NCI-H2196 treated with DMSO at 0.1 percent for 48 hours (cell line): ENCODE measurements around the gene NLRC5.

Experiments
- DNase-seq: peaks from one replicate; lab custom pipeline; 2025; ENCODE audit not compliant: unreplicated experiment; lab: John Stamatoyannopoulos, UW

Gene NLRC5

DNA sequence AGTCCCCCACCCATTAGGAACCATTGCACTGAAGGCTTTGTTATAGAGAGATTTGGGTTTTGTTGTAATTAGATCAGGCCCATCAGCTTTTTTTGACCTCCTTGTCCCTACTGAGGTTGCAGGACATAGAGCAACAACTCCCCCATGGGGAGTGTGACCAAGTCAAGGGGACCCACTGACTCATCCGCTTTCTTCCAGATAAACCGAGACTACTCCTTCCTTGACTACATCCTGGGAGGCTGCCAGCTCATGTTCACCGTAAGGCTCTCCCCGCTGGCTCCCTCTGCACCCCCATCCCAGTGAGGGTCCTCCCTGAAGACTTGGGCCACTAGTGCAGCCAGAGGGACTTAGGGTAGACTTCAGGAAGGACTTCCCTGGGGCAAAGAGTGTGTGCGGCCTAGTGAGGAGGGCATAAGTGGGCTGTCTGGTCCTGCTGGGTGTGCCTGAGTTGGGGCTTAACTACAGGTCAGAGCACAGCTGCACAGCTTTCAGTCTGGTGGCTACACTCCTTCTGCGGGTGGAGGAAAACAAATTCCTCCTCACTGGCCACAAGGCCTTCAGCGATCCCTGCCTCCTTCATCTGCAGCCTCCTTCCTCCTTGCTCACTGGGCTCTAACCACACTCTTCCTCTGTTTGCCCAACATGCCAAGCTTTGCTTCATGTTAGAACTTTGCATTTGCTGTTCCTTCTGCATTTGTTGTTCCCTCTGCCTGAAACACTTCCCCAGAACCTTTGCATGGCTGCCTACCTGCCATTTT, 134.0 kb downstream of the NLRC5 start:
- DNase-seq = no peak

GRCh38 chr16:57123974-57124674, 134.8 kb downstream of the NLRC5 start:
- no peak for DNase-seq

DNA sequence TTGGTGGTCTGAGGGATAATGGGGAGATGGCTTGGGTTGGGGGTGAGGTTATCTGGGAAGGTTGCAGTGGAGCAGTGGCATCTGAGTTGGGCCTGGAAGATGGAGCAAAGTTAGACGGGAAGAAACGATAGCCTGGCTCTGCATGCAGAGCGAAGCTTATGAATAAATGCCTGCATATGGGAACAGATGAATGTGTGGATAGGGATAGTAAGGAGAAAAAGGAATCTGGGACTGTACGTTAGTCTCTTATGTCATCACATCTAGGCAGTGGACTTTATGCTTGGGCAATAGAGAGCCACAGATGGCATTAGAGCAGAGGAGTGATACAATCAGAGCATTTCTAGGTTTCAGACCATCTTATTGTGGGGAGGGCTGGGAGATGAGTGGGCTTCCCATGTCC, 136.0 kb downstream of the NLRC5 start:
- no peak for DNase-seq

DNA sequence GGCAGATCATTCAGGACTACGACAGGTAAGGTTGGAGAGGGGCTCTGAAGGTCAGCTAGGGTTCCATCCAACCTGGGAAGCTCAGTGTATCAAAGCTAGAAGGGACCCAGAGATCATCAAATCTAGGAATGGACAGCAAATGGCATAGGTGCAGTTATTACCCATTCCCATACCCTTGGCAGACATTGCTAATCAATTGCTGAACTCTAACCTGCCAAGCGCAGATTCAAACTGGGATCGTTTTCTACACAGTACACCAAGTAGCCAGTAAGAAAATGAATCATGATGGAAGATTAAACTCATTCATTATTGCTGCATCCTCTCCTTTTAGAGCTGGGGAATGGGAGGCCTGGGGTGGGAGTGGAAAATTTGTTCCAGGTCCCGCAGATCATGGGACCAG, 136.6 kb downstream of the NLRC5 start:
- no peak for DNase-seq

DNA sequence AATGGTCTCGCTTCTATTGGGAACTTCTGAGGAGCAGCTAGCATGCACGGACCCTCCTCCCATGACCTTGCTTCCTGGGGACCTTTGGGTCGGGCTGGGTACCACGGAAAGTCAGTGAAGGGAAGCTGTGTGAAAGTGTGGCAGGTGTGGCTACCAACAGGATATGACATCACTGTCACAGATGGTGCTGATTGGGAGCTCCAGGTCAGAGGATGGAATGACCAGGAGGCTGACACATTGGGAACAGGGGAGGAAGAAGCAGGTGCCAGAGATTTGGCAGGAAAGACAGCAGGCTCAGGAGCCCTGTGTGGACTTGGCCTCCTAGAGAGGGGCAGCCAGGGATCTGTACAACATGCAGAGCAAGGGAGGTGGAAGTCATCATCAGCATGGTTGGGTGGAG, 137.1 kb downstream of the NLRC5 start:
- DNase-seq = no peak

- DNase-seq = no peak
Observed at GRCh38 chr16:57127037-57127763, 137.8 kb downstream of the NLRC5 start.

DNA sequence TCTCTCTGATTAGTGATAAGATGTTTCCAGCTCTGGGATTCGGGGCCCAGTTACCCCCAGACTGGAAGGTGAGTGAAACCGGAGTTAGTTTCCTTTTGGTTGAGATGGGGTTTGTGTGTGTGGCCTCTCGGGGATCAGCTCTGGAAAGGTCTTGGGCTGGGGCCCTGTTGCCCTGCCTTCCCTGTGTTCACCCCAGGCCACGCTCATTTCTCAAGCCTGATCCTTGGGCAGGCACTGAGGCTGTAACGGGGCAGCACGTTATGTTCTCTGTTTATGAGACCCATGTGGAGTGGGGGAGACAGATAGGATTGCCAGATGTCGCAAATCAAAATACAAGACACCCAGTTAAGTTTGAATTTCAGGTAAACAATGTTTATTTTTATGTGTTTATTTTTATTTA, 138.5 kb downstream of the NLRC5 start:
- DNase-seq = no peak

- no peak for DNase-seq
Observed at GRCh38 chr16:57128771-57129389, 139.5 kb downstream of the NLRC5 start.

DNA sequence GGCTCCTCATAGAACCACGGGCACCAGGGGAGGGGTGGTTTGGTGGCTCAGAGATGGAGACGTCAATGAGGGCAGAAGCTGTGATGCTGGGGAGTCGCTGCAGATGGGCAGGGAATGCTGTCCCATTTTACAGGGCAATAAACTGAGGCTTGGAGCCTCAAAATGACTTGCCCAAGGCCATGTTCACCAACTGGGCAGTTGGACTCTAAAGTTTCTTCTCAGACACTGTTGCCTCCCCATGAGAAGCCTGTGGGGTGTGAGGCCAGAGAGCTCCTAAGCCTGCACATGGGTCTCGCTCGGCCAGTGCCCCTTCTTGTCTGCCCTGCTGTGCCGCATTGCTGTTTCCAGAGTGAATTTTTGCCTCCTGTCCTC, 141.6 kb downstream of the NLRC5 start:
- no peak for DNase-seq

- no peak for DNase-seq
Observed at GRCh38 chr16:57131351-57131970, 142.1 kb downstream of the NLRC5 start.

GRCh38 chr16:57132470-57132869, 143.1 kb downstream of the NLRC5 start:
- DNase-seq = no peak

- no peak for DNase-seq
Observed at GRCh38 chr16:57133031-57133430, 143.7 kb downstream of the NLRC5 start.
